Fibroblast of the conjunctiva (primary cell): ENCODE data around the gene LAMB1.

Experiments used
- DNase-seq: peaks from one replicate; pipeline ENCODE4 v3.0.0-alpha.2; 2010; ENCODE audit warnings: low read depth

The LAMB1 gene

GRCh38 chr7:107998660-107999480, 4.1 kb downstream of the LAMB1 start:
- DNase-seq = no peak

- DNase-seq = no peak
Observed at GRCh38 chr7:107998150-107998549, 4.8 kb downstream of the LAMB1 start.

DNA sequence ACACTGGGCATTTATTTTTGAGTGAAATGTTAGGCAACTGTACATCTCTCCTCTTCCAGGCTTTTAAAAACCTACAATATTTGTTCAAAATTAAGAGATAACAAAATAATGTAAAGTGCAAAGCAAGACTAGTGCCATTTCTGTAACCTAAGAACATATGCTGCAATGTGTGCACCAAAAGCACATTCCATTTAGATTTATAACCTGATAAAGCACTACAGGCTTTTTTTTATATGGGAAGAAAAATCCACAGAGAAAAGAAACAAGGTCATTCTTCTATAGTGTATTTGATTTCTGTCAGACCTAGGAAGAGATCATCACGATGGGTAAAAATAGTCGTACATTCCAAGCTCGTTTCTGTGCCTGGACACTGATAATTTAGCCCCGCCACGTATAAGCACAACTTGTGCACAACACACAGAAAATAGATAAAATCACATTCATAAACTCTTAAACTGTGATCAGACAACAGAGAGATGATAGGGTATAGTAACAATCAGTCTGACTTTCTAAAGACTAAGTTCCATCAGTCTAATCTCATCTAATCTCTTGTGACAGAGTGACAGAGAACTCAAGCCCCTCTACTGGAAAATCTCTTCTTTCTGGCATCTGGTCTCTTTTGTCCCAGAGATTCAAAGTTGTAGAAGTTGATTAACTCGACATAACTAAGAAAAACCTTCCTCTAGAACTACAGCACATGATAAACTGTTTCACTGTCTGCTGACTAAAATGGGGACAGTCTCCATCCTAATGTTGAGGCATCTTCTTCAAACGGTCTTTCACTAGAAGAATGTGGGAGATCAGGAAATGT, 6.7 kb downstream of the LAMB1 start:
- DNase-seq = no peak

DNA sequence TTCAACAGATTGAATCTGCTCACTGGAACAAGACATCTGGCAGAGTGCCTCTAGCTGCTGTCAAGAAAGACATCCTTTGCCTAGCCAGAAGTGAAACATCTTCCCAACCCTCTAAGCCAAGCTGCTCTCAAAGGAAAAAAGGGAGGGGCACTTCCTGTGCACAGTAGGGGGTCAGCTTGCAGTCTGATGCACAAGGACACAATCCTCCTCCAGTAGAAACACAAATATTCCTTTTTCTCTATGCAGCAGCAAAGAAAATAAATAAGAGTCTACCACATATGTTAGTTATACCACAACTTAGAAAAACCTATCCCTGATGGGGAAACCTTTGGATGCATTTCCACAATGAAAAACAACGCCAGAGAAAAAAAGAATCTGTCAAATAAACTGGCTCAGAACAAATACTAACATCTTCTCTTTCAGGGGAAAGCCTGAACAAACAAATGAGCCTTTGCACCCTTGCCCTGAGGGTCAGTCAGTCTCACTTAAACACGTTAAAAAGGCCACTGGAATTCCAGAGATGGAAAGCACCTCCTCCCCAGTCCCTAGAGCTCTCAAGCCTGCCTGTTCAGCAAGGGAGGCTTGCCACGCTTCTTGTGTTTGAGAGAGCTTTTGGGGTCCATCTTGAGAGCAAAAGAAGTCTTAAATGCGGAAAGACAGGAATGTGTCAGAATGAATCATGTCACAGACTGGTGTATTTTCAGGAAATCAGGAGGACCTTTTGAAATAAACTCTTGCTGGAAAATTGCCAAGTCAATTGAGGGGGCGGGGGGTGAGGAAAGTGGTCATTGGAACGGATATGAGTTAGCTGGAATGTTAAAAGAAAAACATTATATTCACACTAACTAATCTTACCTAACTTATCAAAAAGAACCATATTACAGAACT, 7.5 kb downstream of the LAMB1 start:
- peak; percentile 89 for DNase-seq

DNA sequence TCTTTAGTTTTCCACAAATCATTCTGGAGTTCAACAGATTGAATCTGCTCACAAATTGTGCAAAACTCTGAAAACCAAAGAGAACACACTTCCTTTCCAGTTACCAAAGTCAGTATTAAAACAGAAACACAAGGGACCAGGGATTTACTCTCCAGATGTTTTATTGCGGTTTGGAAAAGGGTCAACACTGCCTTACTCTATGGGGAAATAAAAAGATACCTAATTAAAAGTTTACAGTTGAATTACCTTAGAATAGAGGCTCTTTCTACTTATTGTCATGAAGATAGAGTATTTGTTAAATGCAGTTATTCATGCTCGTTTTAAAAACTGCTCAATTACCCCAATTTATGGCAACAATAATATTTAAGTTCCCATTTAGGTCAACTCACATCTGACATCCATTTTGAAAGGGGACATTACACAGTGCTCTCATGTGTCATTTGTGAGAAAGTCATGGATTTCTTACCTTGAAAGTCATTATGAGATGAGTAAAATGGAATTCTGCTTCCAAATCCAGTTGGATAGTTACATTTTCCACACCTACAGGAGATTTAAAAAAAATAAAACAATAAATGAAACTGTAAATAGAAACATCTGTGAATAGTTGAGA, 8.4 kb downstream of the LAMB1 start:
- DNase-seq = no peak

DNA sequence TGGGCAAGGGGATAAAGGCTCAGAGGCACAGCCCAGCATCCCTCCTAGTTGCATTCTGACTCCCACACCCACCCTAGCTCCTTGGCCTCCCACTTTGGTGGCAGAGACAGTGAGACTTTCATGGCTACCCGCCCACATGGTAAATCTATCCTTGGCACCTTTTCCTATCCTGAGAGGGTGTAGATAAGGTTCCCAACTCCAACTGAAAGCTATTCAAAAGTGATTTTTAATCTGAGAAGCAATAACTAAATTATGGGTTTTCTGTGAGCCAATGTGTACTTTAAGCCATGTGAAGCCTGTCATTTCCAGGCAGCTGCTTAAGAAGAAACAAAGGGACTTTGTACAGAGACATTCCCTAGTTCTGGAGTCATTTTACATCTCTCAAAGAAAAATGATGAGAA, 9.1 kb downstream of the LAMB1 start:
- DNase-seq = no peak

DNA sequence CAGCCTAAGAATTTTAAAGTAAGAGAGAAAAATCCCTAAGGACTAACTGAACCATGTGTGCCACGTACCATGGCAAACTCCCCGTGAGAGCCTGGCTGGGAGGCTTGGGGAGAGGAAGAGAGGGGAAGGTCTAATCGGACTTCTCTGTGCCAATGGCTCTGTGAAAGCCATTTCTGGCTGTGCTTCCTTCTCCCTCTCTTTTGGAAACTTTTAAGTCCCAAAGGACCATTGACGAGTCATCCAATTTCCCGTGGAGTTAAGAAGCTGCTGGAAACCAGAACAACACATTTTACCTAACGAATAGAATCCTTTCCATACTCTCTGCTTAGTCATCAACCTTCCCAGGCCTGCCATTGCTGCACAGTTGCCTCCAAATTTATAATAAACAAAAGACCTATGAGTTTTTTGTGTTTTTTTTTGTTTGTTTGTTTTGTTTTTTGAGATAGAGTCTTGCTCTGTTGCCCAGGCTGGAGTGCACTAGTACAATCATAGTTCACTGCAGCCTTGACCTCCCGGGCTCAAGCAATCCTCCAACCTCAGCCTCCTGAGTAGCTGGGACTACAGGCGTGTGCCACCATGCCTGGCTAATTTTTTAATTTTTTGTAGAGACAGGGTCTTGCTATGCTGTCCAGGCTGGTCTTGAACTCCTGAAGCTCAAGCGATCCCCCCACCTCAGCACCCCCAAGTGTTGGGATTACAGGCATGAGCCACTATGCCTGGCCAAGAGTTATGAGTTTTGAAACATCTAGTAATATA, 13.2 kb downstream of the LAMB1 start:
- DNase-seq = peak; percentile 79

DNA sequence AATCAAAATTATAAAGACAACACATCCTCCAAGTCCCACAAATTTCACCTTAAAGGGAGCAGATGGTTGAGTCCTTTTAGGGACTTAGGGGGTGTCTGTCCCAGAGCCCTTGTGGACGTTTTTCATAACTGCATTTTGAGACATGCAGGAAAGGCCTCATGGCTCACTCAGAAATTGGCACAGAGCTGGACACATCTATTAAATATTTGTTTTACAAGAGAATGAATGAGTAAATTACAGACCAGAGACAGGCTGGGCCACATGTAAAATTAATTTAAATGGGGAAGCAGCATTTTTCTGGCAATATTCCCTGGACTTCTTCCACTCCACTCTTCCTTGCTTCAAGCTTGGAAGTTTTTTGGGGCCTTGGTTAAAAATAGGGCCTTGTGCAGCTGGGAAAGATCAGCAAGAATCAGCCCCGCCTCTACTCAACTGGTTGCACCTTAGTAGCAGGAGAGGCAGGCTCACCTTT, 20.0 kb downstream of the LAMB1 start:
- no peak for DNase-seq

GRCh38 chr7:107982042-107982840, 20.7 kb downstream of the LAMB1 start:
- DNase-seq = no peak

GRCh38 chr7:107981466-107981865, 21.5 kb downstream of the LAMB1 start:
- DNase-seq = no peak

GRCh38 chr7:107980671-107981190, 22.2 kb downstream of the LAMB1 start:
- DNase-seq = no peak

GRCh38 chr7:107980171-107980570, 22.8 kb downstream of the LAMB1 start:
- no peak for DNase-seq

DNA sequence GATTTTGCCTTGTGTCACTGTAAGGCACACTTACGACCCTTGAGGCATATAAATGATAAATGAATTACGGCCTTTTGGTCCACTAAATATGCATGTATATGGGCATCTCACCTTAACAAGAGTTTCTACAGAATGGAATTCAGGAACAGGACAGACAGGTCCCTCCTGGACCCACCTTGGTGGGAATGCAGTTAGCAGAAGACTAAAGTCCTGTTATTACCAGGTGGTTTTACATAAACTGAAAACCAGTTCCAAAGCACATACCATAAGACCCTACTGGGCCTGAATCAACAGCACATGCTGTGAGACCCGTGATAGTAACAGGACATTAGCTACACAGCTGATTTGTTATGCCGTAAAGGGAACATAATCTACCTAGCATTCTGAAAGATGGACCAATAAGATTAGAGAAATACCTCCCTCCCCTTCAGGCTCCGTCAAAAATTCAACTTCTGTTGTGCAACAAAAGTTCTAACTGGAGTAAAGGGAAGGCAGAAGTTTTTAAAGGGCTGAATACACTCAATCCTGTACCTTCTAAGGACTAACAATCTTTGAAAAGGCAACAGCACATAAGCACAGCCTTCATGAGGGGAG, 24.0 kb downstream of the LAMB1 start:
- no peak for DNase-seq

- DNase-seq = no peak
Observed at GRCh38 chr7:107977048-107977447, 25.9 kb downstream of the LAMB1 start.

DNA sequence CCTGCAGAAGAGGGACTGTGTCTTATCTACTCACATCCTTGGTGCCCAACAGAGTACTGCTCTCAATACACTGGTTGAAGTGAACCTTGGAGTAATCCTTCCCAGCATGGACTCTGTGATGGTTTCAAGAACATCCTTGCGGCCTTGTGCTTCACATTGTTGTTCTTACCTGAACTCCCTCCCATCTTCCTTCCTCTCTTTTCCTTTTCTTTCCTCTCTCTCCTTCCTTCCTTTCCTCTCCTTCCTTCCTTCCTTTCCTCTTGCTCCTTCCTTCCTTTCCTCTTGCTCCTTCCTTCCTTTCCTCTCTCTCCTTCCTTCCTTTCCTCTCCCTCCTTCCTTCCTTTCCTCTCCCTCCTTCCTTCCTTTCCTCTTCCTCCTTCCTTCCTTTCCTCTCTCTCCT, 26.3 kb downstream of the LAMB1 start:
- no peak for DNase-seq

GRCh38 chr7:107975394-107976013, 27.5 kb downstream of the LAMB1 start:
- DNase-seq = no peak

- no peak for DNase-seq
Observed at GRCh38 chr7:107973861-107974260, 29.1 kb downstream of the LAMB1 start.

GRCh38 chr7:107972941-107973376, 30.0 kb downstream of the LAMB1 start:
- DNase-seq = no peak

DNA sequence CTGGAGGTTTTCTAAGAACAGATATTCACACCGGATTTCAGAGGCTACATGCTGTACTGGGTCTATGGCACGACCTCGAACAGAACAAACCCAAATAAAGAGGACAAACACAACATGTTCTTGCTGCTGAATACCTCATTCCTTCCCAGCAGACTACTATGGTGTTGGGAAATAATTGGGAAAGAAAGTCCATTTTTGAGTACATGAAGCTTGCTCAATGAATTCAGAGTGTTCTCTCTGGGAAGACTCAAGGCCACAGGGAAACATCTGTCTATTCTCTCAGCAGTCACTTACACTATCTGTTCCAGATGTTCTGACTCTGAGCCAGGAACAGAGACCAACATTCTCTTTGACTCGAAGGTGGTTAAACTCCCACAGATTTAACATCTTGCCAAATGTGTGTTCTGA, 30.9 kb downstream of the LAMB1 start:
- DNase-seq = peak; percentile 96
